Amygdala (tissue), 56 donors: ENCODE data around the gene SMAD7.
"Not testable (repeated sequence)": the region's sequence is repeated elsewhere in the genome, so short reads cannot be mapped to it uniquely, and the experiment has no call there.

Experiments used
- DNase-seq, 56 donors: peaks; one replicate each; lab custom pipeline; 2025; lab: John Stamatoyannopoulos, UW

The SMAD7 gene

DNA sequence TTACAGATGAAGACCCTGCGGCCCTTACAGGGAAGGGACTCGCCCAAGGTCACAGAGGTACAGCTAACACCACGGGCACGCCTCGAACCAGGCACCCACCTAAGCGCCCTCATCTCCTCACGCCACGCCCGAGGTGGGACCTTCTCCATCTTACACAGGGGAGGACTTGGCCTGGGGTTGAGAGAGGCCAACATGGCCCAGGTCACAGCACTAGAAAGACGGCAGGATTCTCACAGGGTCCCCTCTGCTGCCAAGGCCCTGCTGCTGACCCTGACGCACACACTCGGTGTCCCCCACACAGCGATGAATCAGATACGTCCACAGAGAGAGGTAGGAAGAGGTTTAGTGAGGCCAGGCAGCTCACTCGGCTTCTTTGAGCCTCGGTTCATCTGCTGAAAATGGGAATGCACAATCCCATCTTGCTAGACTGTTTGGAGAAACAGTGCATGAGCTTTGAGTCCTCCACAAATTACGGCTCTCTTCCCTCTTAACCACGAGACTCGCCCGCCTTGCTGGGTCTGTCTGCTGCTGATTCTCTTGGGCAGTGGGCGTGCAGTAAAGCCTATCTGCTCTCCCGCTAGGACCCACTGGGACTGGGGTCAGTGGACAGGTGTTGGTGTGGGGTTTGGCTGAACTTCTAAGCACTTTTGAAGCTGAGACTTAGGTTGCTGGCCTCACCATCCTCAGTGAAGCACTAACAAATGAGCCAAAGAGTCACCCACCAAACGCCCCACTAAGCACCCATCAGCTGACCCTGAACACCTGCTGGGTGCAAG is 79.2 kb downstream of the SMAD7 start:
- no peak for DNase-seq

DNA sequence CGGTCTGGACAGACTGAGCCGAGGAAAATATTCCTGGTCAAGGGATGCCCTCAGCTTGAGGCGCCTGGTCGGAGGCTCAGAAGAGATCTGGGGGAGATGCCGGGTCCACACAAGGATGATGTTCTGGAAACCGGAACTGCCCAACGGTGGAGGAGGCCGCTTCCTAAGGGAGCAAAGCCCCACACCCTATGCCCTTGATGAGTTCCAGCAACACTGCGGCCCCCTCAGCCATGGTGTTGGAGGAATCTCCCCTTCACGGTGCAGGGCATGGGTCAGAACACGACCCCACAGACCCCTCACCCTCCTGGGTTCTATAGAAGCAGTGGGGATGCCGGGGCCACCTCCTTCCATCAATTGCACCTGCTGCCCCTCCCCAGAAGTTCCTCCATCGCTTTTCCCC is 79.8 kb downstream of the SMAD7 start:
- DNase-seq = not testable (repeated sequence)
